ENCODE data around the gene USP38. TPM values are rescaled to one million over a fixed set of nuclear protein-coding genes. Genes with fewer than 3 reads are reported as not detected.

Gene USP38
- total and polyA plus RNA-seq, 2 of the 4 experiments (the other 2 are of a cell fraction): 5.5 to 17.0 TPM

- no peak for TF ChIP-seq RAD21 (IDR thresholded peaks at IDR 0.05; ENCODE audit: low read length)
Measured at GRCh38 chr4:143240939-143241679, 56.4 kb downstream of the USP38 start (continued).

GRCh38 chr4:143241892-143242291 is 57.2 kb downstream of the USP38 start:
- intact Hi-C loops (cut with micrococcal nuclease): no loop called here
- dilution Hi-C loops (cut with HindIII; ENCODE audit: low sequenced_read_pairs, unreplicated experiment): no loop called here
- POLR2A ChIA-PET (ENCODE audit: unreplicated experiment): no interaction called here
- Histone ChIP-seq H3K4me1 (ENCODE audit: control insufficient read depth, insufficient read depth, low read length) (peaks cover 7% of the 10 kb centered on the region; the same call in 1 of the 2 replicates), H3K9me3 (ENCODE audit: control insufficient read depth, insufficient read depth, low read length) (no peaks in the 10 kb centered on the region), H3K27me3 (ENCODE audit: control insufficient read depth, insufficient read depth, low read length) (no peaks in the 10 kb centered on the region), H3K9ac (ENCODE audit: low read depth, low read length) (no peak overlapping the region), H4K5ac (ENCODE audit: low read depth, low read length) (peak overlapping the region; percentile 73), H3K23ac (ENCODE audit: low read depth, low read length) (no peak overlapping the region), H4K91ac (ENCODE audit: insufficient read depth, low read depth, low read length) (no peak overlapping the region; the same call in 1 of the 2 replicates), H3K4me3 (ENCODE audit: insufficient read depth, low read depth, low read length) (no peak overlapping the region), H2BK120ac (ENCODE audit: low read depth, low read length) (peak overlapping the region; percentile 76; the same call in 1 of the 2 replicates), H2BK15ac (ENCODE audit: low read depth, low read length) (peak overlapping the region; percentile 56; the same call in 1 of the 3 replicates), H3K79me1 (ENCODE audit: low read depth in 1 of 2, low read length in 2 of 2) (no peaks in the 10 kb centered on the region), H2AFZ (replicated peaks; ENCODE audit: low read length, poor library complexity) (no peak overlapping the region), H4K8ac (ENCODE audit: low read depth in 2 of 2, low read length in 2 of 2) (peak overlapping the region; percentile 23 to 35; a peak in 3 of 4 replicates), H2BK5ac (ENCODE audit: low read depth, low read length, poor library complexity, severe bottlenecking) (peak overlapping the region; percentile 77), H3K56ac (ENCODE audit: extremely low read depth, insufficient read depth, low read length) (no peak overlapping the region), H3K14ac (replicated peaks; ENCODE audit: low read depth, low read length) (0 out of 2 replicates have a peak overlapping the region, but pooled peaks have one; percentile 42), H3K18ac (ENCODE audit: low read depth, low read length) (peak overlapping the region; percentile 85), H3K36me3 (ENCODE audit: control insufficient read depth, insufficient read depth, low read length) (no peaks in the 10 kb centered on the region), H4K20me1 (ENCODE audit: insufficient read depth, low read length) (no peaks in the 10 kb centered on the region), H3K4me2 (ENCODE audit: low read depth, low read length) (no peak overlapping the region), H3K9me1 (ENCODE audit: insufficient read depth, low read length) (0 out of 2 replicates have a peak, but pooled peaks cover 3% of the 10 kb centered on the region), H3K27ac (ENCODE audit: insufficient read depth, low read length) (no peak overlapping the region), H2BK20ac (ENCODE audit: low read depth, low read length) (peak overlapping the region; percentile 69; the same call in 1 of the 2 replicates), H2AK9ac (replicated peaks; ENCODE audit: low read depth, low read length, poor library complexity) (no peak overlapping the region), H3K4ac (ENCODE audit: low read depth, low read length) (0 out of 2 replicates have a peak overlapping the region, but pooled peaks have one; percentile 37), H2AK5ac (ENCODE audit: low read depth, low read length) (peak overlapping the region; percentile 62; the same call in 1 of the 2 replicates)
- peak; percentile 42; the same call in 1 of the 2 replicates for TF ChIP-seq MAFK (IDR thresholded peaks at IDR 0.05; ENCODE audit: low read depth, low read length)
- no peak for TF ChIP-seq RFX5 (IDR thresholded peaks at IDR 0.05; ENCODE audit: low read depth, low read length)
- TF ChIP-seq BHLHE40 (IDR thresholded peaks at IDR 0.05; ENCODE audit: low read depth, low read length): no peak
- TF ChIP-seq NFE2L2 (IDR thresholded peaks at IDR 0.05; ENCODE audit: low read depth, low read length): peak; percentile 94
- TF ChIP-seq CTCF (conservative IDR thresholded peaks at IDR 0.05; ENCODE audit: low read depth, low read length): no peak
- no peak for TF ChIP-seq FOS (IDR thresholded peaks at IDR 0.05; ENCODE audit: low read depth, low read length)
- in situ Hi-C loops (cut with MboI; ENCODE audit: low sequenced_read_pairs): no loop called here
- no peak for ATAC-seq (ENCODE audit: low read depth)
- peak; percentile 37 for DNase-seq
- no CpG with 5 or more reads among the region's 1 CpG for WGBS, 2 experiments (ENCODE audit: extremely low coverage in 2 of 2, insufficient read length in 1 of 2)
- CTCF ChIA-PET: no interaction called here
- BruUV-seq (replicated peaks): no TSS peak

Data from IMR-90 (cell line).